NCI-H146 treated with DMSO at 0.1 percent for 48 hours (cell line): ENCODE measurements around the gene AGBL5.
"Not testable (repeated sequence)": the region's sequence is repeated elsewhere in the genome, so short reads cannot be mapped to it uniquely, and the experiment has no call there.

Experiments used
- DNase-seq: peaks from one replicate; lab custom pipeline; 2025; ENCODE audit not compliant: unreplicated experiment; lab: John Stamatoyannopoulos, UW

Gene AGBL5

GRCh38 chr2:27051902-27052645 is 606 bp downstream of the AGBL5 start:
- DNase-seq = no peak

GRCh38 chr2:27053321-27053720 is 1.9 kb downstream of the AGBL5 start:
- DNase-seq = no peak

- no peak for DNase-seq
Measured at GRCh38 chr2:27053776-27054175, 2.3 kb downstream of the AGBL5 start.

- DNase-seq = no peak
Measured at GRCh38 chr2:27054721-27055120, 3.3 kb downstream of the AGBL5 start.

GRCh38 chr2:27057184-27057583 is 5.7 kb downstream of the AGBL5 start:
- DNase-seq = no peak

- no peak for DNase-seq
Measured at GRCh38 chr2:27058210-27058609, 6.7 kb downstream of the AGBL5 start.

GRCh38 chr2:27059141-27059820 is 7.8 kb downstream of the AGBL5 start:
- no peak for DNase-seq

GRCh38 chr2:27060323-27060722 is 8.9 kb downstream of the AGBL5 start:
- no peak for DNase-seq

- no peak for DNase-seq
Measured at GRCh38 chr2:27065128-27065527, 13.7 kb downstream of the AGBL5 start.

GRCh38 chr2:27067385-27067784 is 15.9 kb downstream of the AGBL5 start:
- DNase-seq = no peak

GRCh38 chr2:27069436-27069835 is 18.0 kb downstream of the AGBL5 start:
- DNase-seq = no peak

- no peak for DNase-seq
Measured at GRCh38 chr2:27069961-27070618, 18.6 kb downstream of the AGBL5 start.

GRCh38 chr2:27070653-27071276 is 19.3 kb downstream of the AGBL5 start:
- DNase-seq = no peak

- peak; percentile 60 for DNase-seq
Measured at GRCh38 chr2:27071277-27071989, 20.0 kb downstream of the AGBL5 start, which contains the start of gene OST4. Gene OST4, minus strand, starts transcription at chr2:27071654.

- DNase-seq = no peak
Measured at GRCh38 chr2:27071990-27072830, 20.7 kb downstream of the AGBL5 start.

GRCh38 chr2:27072920-27073319 is 21.5 kb downstream of the AGBL5 start:
- no peak for DNase-seq

- DNase-seq = no peak
Measured at GRCh38 chr2:27073782-27074181, 22.3 kb downstream of the AGBL5 start.

- DNase-seq = no peak
Measured at GRCh38 chr2:27074738-27075565, 23.5 kb downstream of the AGBL5 start.

- not testable (repeated sequence) for DNase-seq
Measured at GRCh38 chr2:27075566-27075871, 24.1 kb downstream of the AGBL5 start.
